NCI-H2227 (cell line): ENCODE results near the gene EXOSC1.
"Not testable (repeated sequence)": the region's sequence is repeated elsewhere in the genome, so short reads cannot be mapped to it uniquely, and the experiment has no call there.

Experiments
- DNase-seq: peaks from one replicate; lab custom pipeline; 2025; ENCODE audit not compliant: unreplicated experiment; lab: John Stamatoyannopoulos, UW

EXOSC1 gene

GRCh38 chr10:97411406-97411805 lies 34.4 kb downstream of the EXOSC1 start:
- no peak for DNase-seq

GRCh38 chr10:97408496-97408992 lies 37.3 kb downstream of the EXOSC1 start:
- DNase-seq, result no peak

- DNase-seq, result no peak
Observed at GRCh38 chr10:97407952-97408248, 37.9 kb downstream of the EXOSC1 start.

- peak; percentile 78 for DNase-seq
Observed at GRCh38 chr10:97407211-97407951, 38.4 kb downstream of the EXOSC1 start.

- not testable (repeated sequence) for DNase-seq
Observed at GRCh38 chr10:97406483-97406882, 39.3 kb downstream of the EXOSC1 start.

GRCh38 chr10:97406064-97406463 lies 39.7 kb downstream of the EXOSC1 start:
- DNase-seq, result no peak

GRCh38 chr10:97404044-97404443 lies 41.8 kb downstream of the EXOSC1 start:
- DNase-seq, result no peak

GRCh38 chr10:97401455-97401919 lies 44.3 kb downstream of the EXOSC1 start:
- DNase-seq, result no peak

- DNase-seq, result peak; percentile 96
Observed at GRCh38 chr10:97400665-97401454, 44.9 kb downstream of the EXOSC1 start, which contains the start of gene RRP12. RRP12 (minus strand) TSS chr10:97401340; CDS start chr10:97401231, 109 bp downstream.

GRCh38 chr10:97399843-97400545 lies 45.8 kb downstream of the EXOSC1 start:
- peak; percentile 59 for DNase-seq

GRCh38 chr10:97396056-97396455 lies 49.8 kb downstream of the EXOSC1 start:
- DNase-seq, result no peak

GRCh38 chr10:97393034-97393573 lies 52.7 kb downstream of the EXOSC1 start:
- no peak for DNase-seq

GRCh38 chr10:97390091-97390490 lies 55.7 kb downstream of the EXOSC1 start:
- no peak for DNase-seq

GRCh38 chr10:97388152-97388551 lies 57.7 kb downstream of the EXOSC1 start:
- no peak for DNase-seq
